Measurements from ENCODE around the gene SLC22A23.

The SLC22A23 gene

GRCh38 chr6:3314621-3315467 is 142.0 kb downstream of the SLC22A23 start:
- no peaks in the 10 kb centered on the region for H3K9me3 ChIP-seq (ENCODE audit: insufficient read depth, low read length, severe bottlenecking)
- peaks cover 12% of the 10 kb centered on the region for H3K4me1 ChIP-seq (ENCODE audit: insufficient read depth, low read length)
- peaks cover 35% of the 10 kb centered on the region for H3K27me3 ChIP-seq (ENCODE audit: insufficient read depth, low read length, poor library complexity)

GRCh38 chr6:3314176-3314575 is 142.7 kb downstream of the SLC22A23 start:
- ATAC-seq (ENCODE audit: insufficient read depth, low read depth): no peak

More at GRCh38 chr6:3314621-3315467, 142.0 kb downstream of the SLC22A23 start:
- DNase-seq (no peak), ATAC-seq (ENCODE audit: insufficient read depth, low read depth) (no peak)
- H3K27ac ChIP-seq (ENCODE audit: low read length): no peak overlapping the region
- peaks cover 15% of the 10 kb centered on the region; the same call in 1 of the 2 replicates for H4K20me1 ChIP-seq (ENCODE audit: insufficient read depth, low read length)
- no peak overlapping the region for H3K4me2 ChIP-seq (ENCODE audit: insufficient read depth, low read length)
- no peak for TF ChIP-seq EZH2 (IDR thresholded peaks at IDR 0.05; ENCODE audit: borderline replicate concordance, low read depth, low read length, severe bottlenecking)
- no peak for TF ChIP-seq CTCF (IDR thresholded peaks at IDR 0.05; ENCODE audit: borderline replicate concordance, extremely low read depth, low read length, poor library complexity, severe bottlenecking)
- no peaks in the 10 kb centered on the region for H3K79me2 ChIP-seq (ENCODE audit: insufficient read depth, low read length)
- no peak overlapping the region for H3K4me3 ChIP-seq (ENCODE audit: low read depth in 1 of 2, low read length in 2 of 2)
- H2AFZ ChIP-seq (ENCODE audit: low read depth, low read length): no peak overlapping the region
- no peak overlapping the region for H3K9ac ChIP-seq (ENCODE audit: low read depth, low read length)
- no peaks in the 10 kb centered on the region for H3K36me3 ChIP-seq (ENCODE audit: insufficient read depth, low read length)

GRCh38 chr6:3312604-3313231 is 144.1 kb downstream of the SLC22A23 start:
- no peak for ATAC-seq (ENCODE audit: insufficient read depth, low read depth)
- Histone ChIP-seq H3K9me3 (ENCODE audit: insufficient read depth, low read length, severe bottlenecking) (no peaks in the 10 kb centered on the region), H3K27ac (ENCODE audit: low read length) (no peak overlapping the region), H4K20me1 (ENCODE audit: insufficient read depth, low read length) (peaks cover 4% of the 10 kb centered on the region; the same call in 1 of the 2 replicates), H3K4me3 (ENCODE audit: low read depth in 1 of 2, low read length in 2 of 2) (no peak overlapping the region), H3K4me1 (ENCODE audit: insufficient read depth, low read length) (peaks cover 1% of the 10 kb centered on the region), H3K36me3 (ENCODE audit: insufficient read depth, low read length) (no peaks in the 10 kb centered on the region), H3K4me2 (ENCODE audit: insufficient read depth, low read length) (no peak overlapping the region), H3K9ac (ENCODE audit: low read depth, low read length) (no peak overlapping the region), H3K27me3 (ENCODE audit: insufficient read depth, low read length, poor library complexity) (peaks cover 22% of the 10 kb centered on the region), H3K79me2 (ENCODE audit: insufficient read depth, low read length) (no peaks in the 10 kb centered on the region), H2AFZ (ENCODE audit: low read depth, low read length) (no peak overlapping the region)
- no peak for DNase-seq
- no peak for TF ChIP-seq CTCF (IDR thresholded peaks at IDR 0.05; ENCODE audit: borderline replicate concordance, extremely low read depth, low read length, poor library complexity, severe bottlenecking)
- no peak for TF ChIP-seq EZH2 (IDR thresholded peaks at IDR 0.05; ENCODE audit: borderline replicate concordance, low read depth, low read length, severe bottlenecking)

More at GRCh38 chr6:3314176-3314575, 142.7 kb downstream of the SLC22A23 start:
- TF ChIP-seq CTCF (IDR thresholded peaks at IDR 0.05; ENCODE audit: borderline replicate concordance, extremely low read depth, low read length, poor library complexity, severe bottlenecking): no peak
- no peak for TF ChIP-seq EZH2 (IDR thresholded peaks at IDR 0.05; ENCODE audit: borderline replicate concordance, low read depth, low read length, severe bottlenecking)
- Histone ChIP-seq H4K20me1 (ENCODE audit: insufficient read depth, low read length) (peaks cover 15% of the 10 kb centered on the region; the same call in 1 of the 2 replicates), H3K4me3 (ENCODE audit: low read depth in 1 of 2, low read length in 2 of 2) (no peak overlapping the region), H3K9me3 (ENCODE audit: insufficient read depth, low read length, severe bottlenecking) (no peaks in the 10 kb centered on the region), H3K9ac (ENCODE audit: low read depth, low read length) (no peak overlapping the region), H3K27me3 (ENCODE audit: insufficient read depth, low read length, poor library complexity) (peaks cover 31% of the 10 kb centered on the region), H2AFZ (ENCODE audit: low read depth, low read length) (no peak overlapping the region), H3K4me1 (ENCODE audit: insufficient read depth, low read length) (peaks cover 12% of the 10 kb centered on the region), H3K79me2 (ENCODE audit: insufficient read depth, low read length) (no peaks in the 10 kb centered on the region), H3K27ac (ENCODE audit: low read length) (no peak overlapping the region), H3K4me2 (ENCODE audit: insufficient read depth, low read length) (no peak overlapping the region), H3K36me3 (ENCODE audit: insufficient read depth, low read length) (no peaks in the 10 kb centered on the region)
- DNase-seq: no peak

All from DND-41 (cell line).